HepG2 (cell line): ENCODE results near the gene ZDBF2.

Experiments used
- HOXD1 ChIP-seq: sonication (generic); formaldehyde crosslinking; IDR thresholded peaks from 2 replicates; pipeline ENCODE4 v1.5.0; 2020; ENCODE audit warnings: missing genetic modification reagents
- SP1 ChIP-seq, 2 experiments: fragments of 450-650 bp in 1 of 2; sonication (generic) in 1 of 2; formaldehyde crosslinking in 1 of 2; IDR thresholded peaks; 2 replicates each; pipeline versions ENCODE4 v1.4.0 to v1.6.1; 2016 to 2020; ENCODE audit warnings: missing genetic modification reagents in 1 of 2
- YY1 ChIP-seq: IDR thresholded peaks from 2 replicates; pipeline ENCODE4 v1.6.1; 2011; ENCODE audit warnings: low read length, low read depth, moderate library complexity, mild to moderate bottlenecking; ENCODE audit not compliant: insufficient read depth, insufficient replicate concordance

GRCh38 chr2:206245265-206245672 is 29.2 kb upstream of the ZDBF2 start:
- TF ChIP-seq HOXD1: no peak
- no peak for TF ChIP-seq SP1 (IDR thresholded peaks at IDR 0.05)
- no peak for TF ChIP-seq SP1 (CRISPR knock-in tag; IDR thresholded peaks at IDR 0.05)
- TF ChIP-seq YY1: no peak
